MM.1S (cell line): ENCODE measurements around the gene HPSE2.

Experiments used
- DNase-seq: peaks from one replicate; pipeline ENCODE4 v3.0.0-alpha.2; 2015
- H2AFZ ChIP-seq: fragments of 300-600 bp; sonication (generic); 2 replicates; pipeline ENCODE4 v1.6.0; 2016; ENCODE audit warnings: antibody characterized with exemption, low read length
- H3F3A ChIP-seq: fragments of 300-600 bp; sonication (generic); 2 replicates; pipeline ENCODE4 v1.6.1; 2016; ENCODE audit warnings: mild to moderate bottlenecking, antibody characterized with exemption, low read length, moderate library complexity, mixed read lengths; ENCODE audit not compliant: insufficient read depth
- H3K27ac ChIP-seq: fragments of 300-600 bp; sonication (generic); 2 replicates; pipeline ENCODE4 v1.5.1; 2016; ENCODE audit warnings: mild to moderate bottlenecking, low read length
- H3K27me3 ChIP-seq: fragments of 300-600 bp; sonication (generic); replicated peaks from 2 replicates; pipeline ENCODE4 v1.6.0; 2016; ENCODE audit warnings: low read length; ENCODE audit not compliant: insufficient read depth
- H3K36me3 ChIP-seq: fragments of 300-600 bp; sonication (generic); replicated peaks from 2 replicates; pipeline ENCODE4 v1.6.1; 2016; ENCODE audit warnings: mild to moderate bottlenecking, low read length, mixed read lengths; ENCODE audit not compliant: insufficient read depth
- H3K4me1 ChIP-seq: fragments of 300-600 bp; sonication (generic); 2 replicates; pipeline ENCODE4 v1.6.1; 2016; ENCODE audit warnings: low read length, mixed read lengths
- H3K4me2 ChIP-seq: fragments of 300-600 bp; sonication (generic); 2 replicates; pipeline ENCODE4 v1.6.0; 2016; ENCODE audit warnings: low read depth, low read length
- H3K4me3 ChIP-seq: fragments of 300-600 bp; sonication (generic); 2 replicates; pipeline ENCODE4 v1.5.1; 2016; ENCODE audit warnings: low read length, mixed read lengths
- H3K79me2 ChIP-seq: fragments of 300-600 bp; sonication (generic); 2 replicates; pipeline ENCODE4 v1.6.1; 2016; ENCODE audit warnings: mixed run types, low read length, mixed read lengths
- H3K9ac ChIP-seq: fragments of 300-600 bp; sonication (generic); 2 replicates; pipeline ENCODE4 v1.6.1; 2016; ENCODE audit warnings: low read length, mixed read lengths
- H3K9me2 ChIP-seq: fragments of 300-600 bp; sonication (generic); replicated peaks from 2 replicates; pipeline ENCODE4 v1.6.1; 2016; ENCODE audit warnings: mild to moderate bottlenecking, low read length, mixed read lengths; ENCODE audit not compliant: insufficient read depth
- H3K9me3 ChIP-seq: fragments of 300-600 bp; sonication (generic); replicated peaks from 2 replicates; pipeline ENCODE4 v1.6.1; 2016; ENCODE audit warnings: mild to moderate bottlenecking, low read length, mixed read lengths; ENCODE audit not compliant: insufficient read depth
- H4K20me1 ChIP-seq: fragments of 300-600 bp; sonication (generic); 2 replicates; pipeline ENCODE4 v1.6.1; 2016; ENCODE audit warnings: mild to moderate bottlenecking, low read length, moderate library complexity, mixed read lengths; ENCODE audit not compliant: insufficient read depth
- CTCF ChIP-seq: fragments of 300-600 bp; sonication (generic); IDR thresholded peaks from 2 replicates; pipeline ENCODE4 v1.5.1; 2016; ENCODE audit warnings: antibody characterized with exemption, low read length, mixed read lengths
- EZH2 ChIP-seq: fragments of 300-600 bp; sonication (generic); optimal IDR thresholded peaks from 2 replicates; pipeline ENCODE3; 2017; ENCODE audit warnings: low read depth, mild to moderate bottlenecking, antibody characterized with exemption, low read length, mixed read lengths
- EZH2phosphoT487 ChIP-seq: fragments of 300-600 bp; sonication (generic); IDR thresholded peaks from 2 replicates; pipeline ENCODE4 v1.6.1; 2018; ENCODE audit warnings: antibody characterized with exemption, low read length

The HPSE2 gene

GRCh38 chr10:98696516-98696915 is 539.1 kb downstream of the HPSE2 start:
- Histone ChIP-seq H3K4me3 (no peak overlapping the region), H2AFZ (no peak overlapping the region), H3K4me2 (no peak overlapping the region), H3K4me1 (no peaks in the 10 kb centered on the region), H3K36me3 (no peaks in the 10 kb centered on the region), H3K9me3 (no peaks in the 10 kb centered on the region), H3K27me3 (no peaks in the 10 kb centered on the region), H3F3A (no peaks in the 10 kb centered on the region), H3K79me2 (no peaks in the 10 kb centered on the region), H3K9me2 (no peaks in the 10 kb centered on the region), H4K20me1 (no peaks in the 10 kb centered on the region), H3K9ac (no peak overlapping the region), H3K27ac (no peak overlapping the region)
- no peak for DNase-seq
- TF ChIP-seq CTCF: no peak
- TF ChIP-seq EZH2: no peak
- TF ChIP-seq EZH2phosphoT487: no peak

- no peak for TF ChIP-seq EZH2
- TF ChIP-seq CTCF: no peak
- no peak for TF ChIP-seq EZH2phosphoT487
- H3K36me3 ChIP-seq: no peaks in the 10 kb centered on the region
- no peaks in the 10 kb centered on the region for H3K4me1 ChIP-seq
- H3K27me3 ChIP-seq: no peaks in the 10 kb centered on the region
- no peak for DNase-seq
- no peaks in the 10 kb centered on the region for H4K20me1 ChIP-seq
- H3K27ac ChIP-seq: no peak overlapping the region
- H3K4me2 ChIP-seq: no peak overlapping the region
- H3F3A ChIP-seq: no peaks in the 10 kb centered on the region
- H3K79me2 ChIP-seq: no peaks in the 10 kb centered on the region
- H3K4me3 ChIP-seq: no peak overlapping the region
- no peak overlapping the region for H3K9ac ChIP-seq
- no peak overlapping the region for H2AFZ ChIP-seq
- no peaks in the 10 kb centered on the region for H3K9me3 ChIP-seq
- H3K9me2 ChIP-seq: no peaks in the 10 kb centered on the region
Measured at GRCh38 chr10:98694883-98695282, 540.8 kb downstream of the HPSE2 start.

GRCh38 chr10:98694014-98694413 is 541.6 kb downstream of the HPSE2 start:
- no peak overlapping the region for H3K4me3 ChIP-seq
- H3K27me3 ChIP-seq: no peaks in the 10 kb centered on the region
- no peaks in the 10 kb centered on the region for H3K79me2 ChIP-seq
- no peak for TF ChIP-seq CTCF
- no peak for TF ChIP-seq EZH2phosphoT487
- no peak for TF ChIP-seq EZH2
- H3K27ac ChIP-seq: no peak overlapping the region
- no peaks in the 10 kb centered on the region for H4K20me1 ChIP-seq
- no peak overlapping the region for H2AFZ ChIP-seq
- no peaks in the 10 kb centered on the region for H3K9me3 ChIP-seq
- DNase-seq: no peak
- no peak overlapping the region for H3K9ac ChIP-seq
- no peaks in the 10 kb centered on the region for H3K36me3 ChIP-seq
- no peaks in the 10 kb centered on the region for H3F3A ChIP-seq
- no peak overlapping the region for H3K4me2 ChIP-seq
- no peaks in the 10 kb centered on the region for H3K9me2 ChIP-seq
- no peaks in the 10 kb centered on the region for H3K4me1 ChIP-seq

DNA sequence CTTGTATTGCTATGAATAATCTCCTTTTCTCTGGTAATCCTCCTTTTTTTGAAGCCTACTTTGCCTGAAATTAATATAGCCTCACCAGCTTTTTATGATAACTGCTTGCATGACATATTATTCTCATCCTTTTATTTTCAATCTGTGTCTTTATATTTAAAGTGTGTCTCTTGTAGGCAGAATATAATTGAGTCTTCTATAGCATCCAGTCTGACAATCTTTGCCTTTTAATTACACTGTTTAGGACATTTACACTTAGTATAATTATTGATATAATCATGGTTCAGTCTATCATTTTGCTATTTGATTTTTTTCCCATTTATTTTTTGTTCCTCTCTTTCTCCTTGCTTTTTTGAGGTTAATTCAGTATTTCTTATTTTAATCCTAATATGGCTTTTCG is 548.0 kb downstream of the HPSE2 start:
- Histone ChIP-seq H3K79me2 (no peaks in the 10 kb centered on the region), H3K4me3 (no peak overlapping the region), H3K4me1 (no peaks in the 10 kb centered on the region), H3K9me2 (no peaks in the 10 kb centered on the region), H3K27ac (no peak overlapping the region), H3K4me2 (no peak overlapping the region), H3F3A (no peaks in the 10 kb centered on the region), H3K36me3 (no peaks in the 10 kb centered on the region), H3K27me3 (no peaks in the 10 kb centered on the region), H3K9ac (no peak overlapping the region), H2AFZ (no peak overlapping the region), H4K20me1 (no peaks in the 10 kb centered on the region), H3K9me3 (no peaks in the 10 kb centered on the region)
- no peak for DNase-seq
- TF ChIP-seq EZH2 (no peak), CTCF (no peak), EZH2phosphoT487 (no peak)
